Osteocyte (in vitro differentiated cells): ENCODE data around the gene GALNT3. TPM values are rescaled to one million over a fixed set of nuclear protein-coding genes. Genes with fewer than 3 reads are reported as not detected.
A peak's percentile ranks its signal among the peaks of the same experiment; 100 is the strongest.

Experiments used
- DNase-seq: peaks from one replicate; pipeline ENCODE4 v3.0.0; 2021; ENCODE audit warnings: mixed read lengths; ENCODE audit not compliant: unreplicated experiment; ENCODE audit errors: extremely low spot score
- H3K27ac Mint-ChIP-seq: one replicate; pipeline ENCODE4 v1.8.0; 2021; ENCODE audit warnings: mild to moderate bottlenecking, mixed read lengths; ENCODE audit not compliant: unreplicated experiment
- H3K27me3 Mint-ChIP-seq: one replicate; pipeline ENCODE4 v1.8.0; 2021; ENCODE audit warnings: mixed read lengths; ENCODE audit not compliant: unreplicated experiment
- H3K36me3 Mint-ChIP-seq: one replicate; pipeline ENCODE4 v1.8.0; 2021; ENCODE audit warnings: mixed read lengths; ENCODE audit not compliant: unreplicated experiment
- H3K4me1 Mint-ChIP-seq: one replicate; pipeline ENCODE4 v1.8.0; 2021; ENCODE audit warnings: mixed read lengths; ENCODE audit not compliant: unreplicated experiment
- H3K4me3 Mint-ChIP-seq: one replicate; pipeline ENCODE4 v1.8.0; 2021; ENCODE audit warnings: mild to moderate bottlenecking, moderate library complexity, mixed read lengths; ENCODE audit not compliant: unreplicated experiment
- H3K9me3 Mint-ChIP-seq: one replicate; pipeline ENCODE4 v1.8.0; 2021; ENCODE audit warnings: mixed read lengths; ENCODE audit not compliant: unreplicated experiment
- CTCF ChIP-seq: fragments of 200-600 bp; sonication (generic); IDR thresholded peaks from 2 replicates; pipeline ENCODE4 v1.5.0; 2021; ENCODE audit warnings: antibody characterized with exemption, mild to moderate bottlenecking, moderate library complexity
- total RNA-seq: library from RNA; stranded (reverse); gene quantifications from 2 replicates; pipeline ENCODE4 v1.2.1, GENCODE V29; 2021

GALNT3 gene
- total RNA-seq, 1 donor from 2014 or later = 3.0 TPM

- H3K27me3 Mint-ChIP-seq = no peaks in the 10 kb centered on the region
- H3K27ac Mint-ChIP-seq = peak overlapping the region; percentile 43
- peaks cover 40% of the 10 kb centered on the region for H3K4me1 Mint-ChIP-seq
- no peak for DNase-seq
- peak overlapping the region; percentile 34 for H3K4me3 Mint-ChIP-seq
- no peaks in the 10 kb centered on the region for H3K36me3 Mint-ChIP-seq
- TF ChIP-seq CTCF = no peak
- H3K9me3 Mint-ChIP-seq = no peaks in the 10 kb centered on the region
Measured at GRCh38 chr2:165792104-165792454, 2.0 kb downstream of the GALNT3 start.

DNA sequence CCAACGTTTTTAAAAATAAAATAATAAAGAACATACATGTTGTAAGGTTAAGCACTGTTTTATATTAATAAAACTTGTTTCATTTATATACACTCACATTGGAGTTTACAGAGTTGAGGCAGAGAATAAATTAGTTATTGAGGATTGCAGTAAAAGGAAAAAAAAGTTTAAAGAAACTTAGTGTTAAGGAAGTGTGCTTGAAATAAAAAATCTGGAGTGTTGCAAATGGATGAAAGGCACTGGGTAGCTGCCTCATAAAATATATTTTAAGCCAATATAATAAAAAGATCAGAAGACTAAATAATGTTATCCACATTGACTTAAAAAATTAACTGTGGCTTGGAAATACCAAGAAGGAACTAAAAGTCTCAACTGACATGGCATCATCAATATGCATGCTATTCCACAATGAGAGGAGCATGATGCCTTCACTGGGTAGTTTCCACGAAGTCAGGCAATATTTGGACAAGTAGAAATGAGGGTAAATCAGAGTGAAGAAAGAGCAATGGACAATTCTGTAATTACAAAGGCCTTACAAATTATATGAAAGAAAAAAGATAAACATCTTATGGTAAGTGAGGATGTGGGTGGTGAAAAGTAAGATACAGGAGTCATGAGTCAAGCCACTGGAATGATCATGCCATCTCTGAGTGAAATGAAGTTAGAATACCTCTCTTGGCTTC is 2.5 kb downstream of the GALNT3 start:
- Mint-ChIP-seq H3K27me3 (no peaks in the 10 kb centered on the region), H3K9me3 (no peaks in the 10 kb centered on the region), H3K27ac (peak overlapping the region; percentile 43), H3K4me1 (peaks cover 43% of the 10 kb centered on the region), H3K4me3 (no peak overlapping the region), H3K36me3 (no peaks in the 10 kb centered on the region)
- no peak for DNase-seq
- TF ChIP-seq CTCF = no peak

GRCh38 chr2:165790466-165790865 is 3.6 kb downstream of the GALNT3 start:
- DNase-seq = no peak
- H3K27ac Mint-ChIP-seq = peak overlapping the region; percentile 42
- peaks cover 43% of the 10 kb centered on the region for H3K4me1 Mint-ChIP-seq
- H3K4me3 Mint-ChIP-seq = no peak overlapping the region
- H3K36me3 Mint-ChIP-seq = no peaks in the 10 kb centered on the region
- no peaks in the 10 kb centered on the region for H3K9me3 Mint-ChIP-seq
- no peak for TF ChIP-seq CTCF
- no peaks in the 10 kb centered on the region for H3K27me3 Mint-ChIP-seq

DNA sequence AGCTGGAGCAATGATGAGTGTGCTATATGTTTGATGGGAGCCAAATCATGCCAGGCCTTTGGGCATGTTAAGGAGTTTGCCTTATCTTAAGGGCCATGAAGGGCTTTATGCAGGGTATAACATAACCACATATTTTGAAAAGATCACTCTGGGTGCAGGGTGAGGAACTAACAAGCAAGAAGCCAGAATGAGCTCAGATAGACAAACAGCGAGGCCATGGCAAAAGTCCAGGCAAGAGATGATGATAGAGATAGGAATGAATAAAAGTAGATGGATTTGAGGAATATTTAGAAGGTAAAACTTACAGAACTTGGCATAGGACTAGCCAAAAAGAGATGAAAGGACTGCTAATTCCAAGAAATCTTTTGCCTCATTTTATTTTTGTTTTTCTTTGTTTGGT is 6.7 kb downstream of the GALNT3 start:
- Mint-ChIP-seq H3K36me3 (no peaks in the 10 kb centered on the region), H3K27ac (no peak overlapping the region), H3K4me1 (peaks cover 29% of the 10 kb centered on the region), H3K27me3 (no peaks in the 10 kb centered on the region), H3K9me3 (no peaks in the 10 kb centered on the region), H3K4me3 (no peak overlapping the region)
- no peak for DNase-seq
- no peak for TF ChIP-seq CTCF

GRCh38 chr2:165779706-165780105 is 14.3 kb downstream of the GALNT3 start:
- DNase-seq = no peak
- peaks cover 3% of the 10 kb centered on the region for H3K36me3 Mint-ChIP-seq
- no peak overlapping the region for H3K27ac Mint-ChIP-seq
- peaks cover 7% of the 10 kb centered on the region for H3K9me3 Mint-ChIP-seq
- no peaks in the 10 kb centered on the region for H3K27me3 Mint-ChIP-seq
- H3K4me3 Mint-ChIP-seq = no peak overlapping the region
- no peaks in the 10 kb centered on the region for H3K4me1 Mint-ChIP-seq
- no peak for TF ChIP-seq CTCF
